Stimulated activated CD4-positive, alpha-beta T cell treated with anti-CD3 and anti-CD28 coated beads, Interleukin-2, amount 100 ng/mL, for 48 hours (primary cell): Measurements from ENCODE around the gene NRIP3.
"Not testable (repeated sequence)": the region's sequence is repeated elsewhere in the genome, so short reads cannot be mapped to it uniquely, and the experiment has no call there.

Experiments
- DNase-seq, 2 donors: peaks; one replicate each; pipeline ENCODE4 v3.0.0-alpha.2; 2020

The NRIP3 gene

GRCh38 chr11:9015677-9016076 is 11.9 kb upstream of the NRIP3 start:
- peak; percentile 45 for DNase-seq

DNA sequence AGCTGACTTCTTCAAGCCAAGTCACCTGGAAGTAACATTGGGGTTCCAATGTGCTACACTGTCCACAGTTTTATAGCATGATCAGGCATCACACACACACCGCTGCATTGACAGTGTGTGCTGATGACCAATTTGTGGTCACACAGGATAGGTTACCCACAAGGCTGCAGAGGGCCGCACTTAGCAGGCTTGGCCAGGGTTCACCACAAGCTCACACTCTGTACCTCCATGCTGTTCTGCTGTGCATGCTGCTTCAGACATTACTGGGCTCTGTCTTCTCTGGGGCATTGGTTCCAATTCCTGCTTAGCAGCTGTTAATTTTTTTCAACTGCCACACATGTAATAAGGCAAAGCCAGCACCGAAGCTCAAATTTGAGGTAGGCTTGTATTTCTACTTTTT is 11.0 kb upstream of the NRIP3 start:
- no peak for DNase-seq

GRCh38 chr11:9013373-9013772 is 9.6 kb upstream of the NRIP3 start:
- no peak for DNase-seq

GRCh38 chr11:9009538-9009937 is 5.7 kb upstream of the NRIP3 start:
- not testable (repeated sequence) for DNase-seq

- DNase-seq: no peak
Observed at GRCh38 chr11:9008661-9009060, 4.9 kb upstream of the NRIP3 start.

GRCh38 chr11:9008011-9008550 is 4.3 kb upstream of the NRIP3 start:
- DNase-seq: no peak

DNA sequence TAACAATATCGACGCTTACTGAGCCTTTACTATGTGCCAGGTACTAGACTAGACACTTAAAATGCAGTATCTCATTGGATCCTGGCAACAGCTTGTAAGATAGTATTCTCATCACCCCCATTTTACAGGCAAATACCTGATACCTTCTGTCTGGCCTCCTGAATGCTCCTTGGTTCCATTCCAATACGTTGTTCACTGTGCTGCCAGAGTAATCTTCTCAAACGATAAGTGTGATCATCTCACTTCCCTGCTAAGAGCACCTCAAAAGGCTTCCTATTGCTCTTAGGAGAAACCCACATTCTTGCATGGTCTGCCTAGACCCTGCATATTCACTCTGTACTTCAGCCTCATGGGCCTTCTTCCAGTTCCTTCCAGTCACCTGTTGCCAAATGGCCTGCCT is 1.3 kb upstream of the NRIP3 start:
- DNase-seq: no peak

GRCh38 chr11:9004183-9004926 is 554 bp upstream of the NRIP3 start:
- peak in 1 of 2 donors; percentile 6 for DNase-seq

DNA sequence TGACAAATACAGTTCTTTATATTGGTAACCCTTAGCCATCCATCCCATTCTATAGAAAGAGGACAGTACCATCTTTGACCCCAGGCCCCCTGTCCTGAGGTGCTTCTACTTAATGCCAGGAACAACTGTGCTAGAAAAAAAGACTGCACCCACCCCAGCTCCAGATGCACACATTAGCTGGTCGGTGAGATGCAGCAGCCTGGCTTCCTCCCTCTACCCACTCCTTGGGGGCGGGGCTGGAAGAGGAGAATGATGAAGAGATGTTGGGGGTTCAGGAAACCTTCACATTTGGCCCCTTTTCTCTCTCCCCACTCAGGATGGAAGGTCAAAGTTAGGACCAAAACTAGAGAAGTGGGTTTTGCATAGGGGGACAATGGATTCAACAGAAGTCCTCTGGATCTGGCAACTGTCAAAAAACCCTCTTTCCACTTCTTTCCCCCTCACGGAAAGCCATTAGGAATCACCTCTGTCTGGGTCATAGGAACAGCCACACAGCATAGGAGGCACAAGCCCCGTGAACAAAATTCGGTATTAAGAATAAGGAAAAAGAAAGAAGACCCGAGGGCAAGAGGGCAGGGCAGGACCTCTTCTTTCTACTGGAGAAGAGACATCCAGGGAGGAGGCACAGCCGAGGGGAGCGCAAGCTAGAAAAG is 755 bp downstream of the NRIP3 start:
- DNase-seq: no peak

GRCh38 chr11:9001736-9002135 is 2.1 kb downstream of the NRIP3 start:
- DNase-seq: peak; percentile 15 to 20

DNA sequence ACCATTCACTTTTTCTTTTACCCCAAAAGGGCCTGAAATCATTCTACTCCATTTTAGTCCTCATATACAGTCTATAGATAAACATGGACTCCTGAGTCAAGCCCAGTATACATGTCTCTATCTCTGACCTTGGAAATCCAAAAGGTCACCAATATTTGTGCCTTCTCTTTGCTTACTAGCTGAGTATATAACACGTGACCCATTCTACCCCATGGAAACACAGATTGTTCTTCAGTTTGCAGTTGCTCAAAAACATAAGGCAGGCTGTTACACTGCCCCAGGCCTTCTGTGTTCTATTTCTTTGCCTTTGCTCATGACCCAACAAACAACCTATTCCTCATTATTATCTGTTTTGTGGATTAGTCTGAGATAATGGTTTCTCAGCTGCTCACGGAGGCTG is 5.8 kb downstream of the NRIP3 start:
- DNase-seq: no peak

GRCh38 chr11:8997451-8997850 is 6.3 kb downstream of the NRIP3 start:
- no peak for DNase-seq

- no peak for DNase-seq
Observed at GRCh38 chr11:8989453-8989852, 14.3 kb downstream of the NRIP3 start.

GRCh38 chr11:8988329-8989234 is 15.2 kb downstream of the NRIP3 start:
- DNase-seq: no peak

DNA sequence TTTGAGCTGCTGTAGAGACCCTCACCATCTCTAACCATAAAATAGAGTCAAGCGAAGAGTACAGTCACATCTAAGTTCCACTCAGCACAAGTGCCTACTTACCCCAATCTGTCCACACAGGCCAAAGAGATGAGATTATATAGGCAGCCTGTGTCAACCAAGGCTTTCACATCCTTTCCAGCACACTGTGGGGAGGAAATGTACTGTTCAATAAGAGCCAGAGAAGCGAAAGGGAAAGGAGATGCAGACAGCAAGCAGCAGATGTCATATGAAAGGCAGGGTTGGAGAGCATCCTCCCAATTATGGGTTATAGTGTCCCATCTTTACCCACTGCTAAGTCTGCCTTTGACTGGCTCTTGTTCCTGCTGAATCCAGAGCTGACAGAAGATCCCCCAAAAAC is 16.4 kb downstream of the NRIP3 start:
- no peak for DNase-seq

- DNase-seq: not testable (repeated sequence)
Observed at GRCh38 chr11:8986772-8987171, 17.0 kb downstream of the NRIP3 start.

GRCh38 chr11:8985462-8985861 is 18.3 kb downstream of the NRIP3 start:
- DNase-seq: no peak

GRCh38 chr11:8983552-8983951 is 20.2 kb downstream of the NRIP3 start:
- DNase-seq: no peak

DNA sequence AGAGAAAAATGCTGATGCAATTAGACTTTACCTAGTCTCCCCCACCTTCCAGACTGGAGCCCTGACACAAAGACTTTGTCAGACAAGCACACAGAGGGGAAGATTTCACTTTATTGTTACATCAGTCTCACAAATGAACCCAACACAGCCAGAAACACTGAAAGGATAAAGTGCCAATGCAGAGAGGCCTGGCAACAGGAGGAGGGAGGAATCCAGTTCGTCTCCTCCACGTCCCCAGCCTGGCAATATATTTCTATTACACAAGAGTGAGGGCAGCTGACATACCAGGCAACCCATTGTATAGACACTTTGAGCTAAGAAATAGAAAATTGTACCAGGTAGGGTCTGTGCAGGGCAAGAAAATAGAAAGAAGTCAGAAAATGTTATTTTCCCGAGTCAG is 23.3 kb downstream of the NRIP3 start:
- DNase-seq: no peak

- not testable (repeated sequence) for DNase-seq
Observed at GRCh38 chr11:8979365-8979764, 24.4 kb downstream of the NRIP3 start.

GRCh38 chr11:8973121-8973520 is 30.7 kb downstream of the NRIP3 start:
- DNase-seq: no peak

DNA sequence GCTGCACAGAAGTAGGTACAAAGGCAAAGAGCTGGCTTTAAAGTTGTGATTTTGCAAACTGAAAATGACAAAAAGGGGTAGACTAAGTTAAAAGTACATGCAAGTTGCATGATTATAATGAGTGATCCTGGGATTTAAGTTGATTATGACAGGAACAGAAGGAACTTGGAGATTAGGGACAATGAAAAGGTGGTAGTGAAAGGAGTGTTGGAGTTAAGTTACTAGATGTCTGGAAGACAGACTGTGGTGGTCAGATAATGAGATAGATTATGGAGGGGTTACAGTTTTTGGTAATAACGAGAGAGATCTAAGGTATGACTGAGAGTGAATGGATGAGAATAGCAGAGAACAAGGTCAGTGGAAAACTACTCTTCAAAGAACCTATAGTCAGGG is 31.9 kb downstream of the NRIP3 start:
- DNase-seq: no peak

- no peak for DNase-seq
Observed at GRCh38 chr11:8971196-8971923, 32.4 kb downstream of the NRIP3 start.
